Measurements from ENCODE around the gene KCNIP4.

KCNIP4 gene

GRCh38 chr4:21888195-21888976 is 60.2 kb downstream of the KCNIP4 start:
- Histone ChIP-seq H3K79me2 (ENCODE audit: insufficient read depth, low read length) (no peaks in the 10 kb centered on the region), H3K27me3 (ENCODE audit: insufficient read depth, low read length, poor library complexity, severe bottlenecking) (no peaks in the 10 kb centered on the region), H3K36me3 (ENCODE audit: insufficient read depth, low read length) (no peaks in the 10 kb centered on the region), H3F3A (ENCODE audit: low read depth) (no peaks in the 10 kb centered on the region), H4K20me1 (ENCODE audit: insufficient read depth, low read length, poor library complexity, severe bottlenecking) (no peaks in the 10 kb centered on the region), H3K4me2 (ENCODE audit: low read depth, low read length, poor library complexity, severe bottlenecking) (no peak overlapping the region), H3K4me3 (ENCODE audit: low read length, poor library complexity, severe bottlenecking) (no peak overlapping the region), H3K9ac (ENCODE audit: low read depth, low read length, poor library complexity, severe bottlenecking) (no peak overlapping the region), H3K9me2 (replicated peaks; ENCODE audit: low read depth, low read length) (no peaks in the 10 kb centered on the region), H3K4me1 (ENCODE audit: insufficient read depth, low read length, poor library complexity, severe bottlenecking) (no peaks in the 10 kb centered on the region), H2AFZ (ENCODE audit: low read length) (no peak overlapping the region), H3K9me3 (ENCODE audit: insufficient read depth, low read depth, low read length) (no peaks in the 10 kb centered on the region)
- no peak for TF ChIP-seq EZH2phosphoT487 (IDR thresholded peaks at IDR 0.05; ENCODE audit: borderline replicate concordance)
- no peak for TF ChIP-seq CTCF (conservative IDR thresholded peaks at IDR 0.05; ENCODE audit: low read length)

- Histone ChIP-seq H3K79me2 (ENCODE audit: insufficient read depth, low read length) (no peaks in the 10 kb centered on the region), H3K9me2 (replicated peaks; ENCODE audit: low read depth, low read length) (no peaks in the 10 kb centered on the region), H3K4me3 (ENCODE audit: low read length, poor library complexity, severe bottlenecking) (no peak overlapping the region), H3K9ac (ENCODE audit: low read depth, low read length, poor library complexity, severe bottlenecking) (no peak overlapping the region), H3F3A (ENCODE audit: low read depth) (no peaks in the 10 kb centered on the region), H4K20me1 (ENCODE audit: insufficient read depth, low read length, poor library complexity, severe bottlenecking) (no peaks in the 10 kb centered on the region), H3K9me3 (ENCODE audit: insufficient read depth, low read depth, low read length) (no peaks in the 10 kb centered on the region), H3K27me3 (ENCODE audit: insufficient read depth, low read length, poor library complexity, severe bottlenecking) (no peaks in the 10 kb centered on the region), H3K36me3 (ENCODE audit: insufficient read depth, low read length) (no peaks in the 10 kb centered on the region), H2AFZ (ENCODE audit: low read length) (no peak overlapping the region), H3K4me2 (ENCODE audit: low read depth, low read length, poor library complexity, severe bottlenecking) (no peak overlapping the region), H3K4me1 (ENCODE audit: insufficient read depth, low read length, poor library complexity, severe bottlenecking) (no peaks in the 10 kb centered on the region)
- TF ChIP-seq EZH2phosphoT487 (IDR thresholded peaks at IDR 0.05; ENCODE audit: borderline replicate concordance) (no peak), CTCF (conservative IDR thresholded peaks at IDR 0.05; ENCODE audit: low read length) (no peak)
These were observed 61.1 kb downstream of the KCNIP4 start for GRCh38 chr4:21887481-21887880.

- H3F3A ChIP-seq (ENCODE audit: low read depth) = no peaks in the 10 kb centered on the region
- no peaks in the 10 kb centered on the region for H3K4me1 ChIP-seq (ENCODE audit: insufficient read depth, low read length, poor library complexity, severe bottlenecking)
- no peaks in the 10 kb centered on the region for H3K36me3 ChIP-seq (ENCODE audit: insufficient read depth, low read length)
- no peaks in the 10 kb centered on the region for H4K20me1 ChIP-seq (ENCODE audit: insufficient read depth, low read length, poor library complexity, severe bottlenecking)
- no peaks in the 10 kb centered on the region for H3K9me3 ChIP-seq (ENCODE audit: insufficient read depth, low read depth, low read length)
- H3K9ac ChIP-seq (ENCODE audit: low read depth, low read length, poor library complexity, severe bottlenecking) = no peak overlapping the region
- no peak overlapping the region for H2AFZ ChIP-seq (ENCODE audit: low read length)
- H3K9me2 ChIP-seq (replicated peaks; ENCODE audit: low read depth, low read length) = no peaks in the 10 kb centered on the region
- H3K79me2 ChIP-seq (ENCODE audit: insufficient read depth, low read length) = no peaks in the 10 kb centered on the region
- H3K4me3 ChIP-seq (ENCODE audit: low read length, poor library complexity, severe bottlenecking) = no peak overlapping the region
- no peaks in the 10 kb centered on the region for H3K27me3 ChIP-seq (ENCODE audit: insufficient read depth, low read length, poor library complexity, severe bottlenecking)
- TF ChIP-seq EZH2phosphoT487 (IDR thresholded peaks at IDR 0.05; ENCODE audit: borderline replicate concordance) = no peak
- TF ChIP-seq CTCF (conservative IDR thresholded peaks at IDR 0.05; ENCODE audit: low read length) = no peak
- H3K4me2 ChIP-seq (ENCODE audit: low read depth, low read length, poor library complexity, severe bottlenecking) = no peak overlapping the region
These were observed 62.8 kb downstream of the KCNIP4 start for GRCh38 chr4:21885770-21886169.
